KMS-11 (cell line): Measurements from ENCODE around the gene PRSS53.

Experiments used
- H2AFZ ChIP-seq: fragments of 200-600 bp; sonication (generic); 2 replicates; pipeline ENCODE4 v1.6.1; 2016; ENCODE audit warnings: antibody characterized with exemption, mixed run types, low read depth
- H3K27ac ChIP-seq: fragments of 200-600 bp; sonication (generic); 2 replicates; pipeline ENCODE4 v1.6.1; 2016; ENCODE audit warnings: mild to moderate bottlenecking, mixed run types
- H3K27me3 ChIP-seq: fragments of 200-600 bp; sonication (generic); 2 replicates; pipeline ENCODE4 v1.6.1; 2017; ENCODE audit warnings: mild to moderate bottlenecking, low read depth, mixed run types, moderate library complexity; ENCODE audit not compliant: insufficient read depth
- H3K36me3 ChIP-seq: fragments of 200-600 bp; sonication (generic); 2 replicates; pipeline ENCODE4 v1.6.1; 2017; ENCODE audit warnings: mild to moderate bottlenecking, mixed run types; ENCODE audit not compliant: insufficient read depth
- H3K4me1 ChIP-seq: fragments of 200-600 bp; sonication (generic); 2 replicates; pipeline ENCODE4 v1.6.1; 2016; ENCODE audit warnings: mild to moderate bottlenecking, low read depth, mixed run types; ENCODE audit not compliant: poor library complexity, severe bottlenecking
- H3K4me2 ChIP-seq: fragments of 200-600 bp; sonication (generic); 2 replicates; pipeline ENCODE4 v1.7.0; 2016; ENCODE audit warnings: mild to moderate bottlenecking, mixed run types
- H3K4me3 ChIP-seq: fragments of 200-600 bp; sonication (generic); IDR thresholded peaks from 2 replicates; pipeline ENCODE4 v1.6.1; 2017; ENCODE audit warnings: low read depth, low read length, mixed read lengths; ENCODE audit not compliant: insufficient read depth
- H3K79me2 ChIP-seq: fragments of 200-600 bp; sonication (generic); 2 replicates; pipeline ENCODE4 v1.6.1; 2016; ENCODE audit warnings: low read depth, mixed run types; ENCODE audit not compliant: insufficient read depth
- H3K9ac ChIP-seq: fragments of 200-600 bp; sonication (generic); 2 replicates; pipeline ENCODE4 v1.6.1; 2016; ENCODE audit warnings: mild to moderate bottlenecking, mixed run types
- H4K20me1 ChIP-seq: fragments of 200-600 bp; sonication (generic); 2 replicates; pipeline ENCODE4 v1.6.1; 2016; ENCODE audit warnings: mild to moderate bottlenecking, mixed run types; ENCODE audit not compliant: insufficient read depth
- CTCF ChIP-seq: fragments of 200-600 bp; sonication (generic); conservative IDR thresholded peaks from 2 replicates; pipeline ENCODE4 v1.6.1; 2017; ENCODE audit warnings: low read depth, mild to moderate bottlenecking, antibody characterized with exemption, low read length, moderate library complexity, mixed read lengths

The PRSS53 gene

GRCh38 chr16:31131841-31132271 is 43.1 kb upstream of the PRSS53 start:
- H3K79me2 ChIP-seq: no peaks in the 10 kb centered on the region
- TF ChIP-seq CTCF: no peak
- H3K36me3 ChIP-seq: no peaks in the 10 kb centered on the region
- no peak overlapping the region for H3K9ac ChIP-seq
- H3K4me3 ChIP-seq: no peak overlapping the region
- no peak overlapping the region for H2AFZ ChIP-seq
- no peak overlapping the region for H3K4me2 ChIP-seq
- no peak overlapping the region for H3K27ac ChIP-seq
- H4K20me1 ChIP-seq: no peaks in the 10 kb centered on the region
- H3K4me1 ChIP-seq: no peaks in the 10 kb centered on the region
- no peaks in the 10 kb centered on the region for H3K27me3 ChIP-seq

- Histone ChIP-seq H4K20me1 (no peaks in the 10 kb centered on the region), H3K4me1 (no peaks in the 10 kb centered on the region), H3K36me3 (no peaks in the 10 kb centered on the region), H3K27ac (no peak overlapping the region), H3K79me2 (no peaks in the 10 kb centered on the region), H3K9ac (no peak overlapping the region), H3K4me3 (no peak overlapping the region), H3K4me2 (no peak overlapping the region), H3K27me3 (no peaks in the 10 kb centered on the region), H2AFZ (no peak overlapping the region)
- no peak for TF ChIP-seq CTCF
These were observed 42.7 kb upstream of the PRSS53 start for GRCh38 chr16:31131416-31131815.

- no peaks in the 10 kb centered on the region for H3K27me3 ChIP-seq
- H3K4me3 ChIP-seq: no peak overlapping the region
- H2AFZ ChIP-seq: no peak overlapping the region
- no peak overlapping the region for H3K27ac ChIP-seq
- H3K4me1 ChIP-seq: no peaks in the 10 kb centered on the region
- TF ChIP-seq CTCF: no peak
- no peaks in the 10 kb centered on the region for H3K79me2 ChIP-seq
- no peaks in the 10 kb centered on the region for H3K36me3 ChIP-seq
- H4K20me1 ChIP-seq: no peaks in the 10 kb centered on the region
- H3K9ac ChIP-seq: no peak overlapping the region
- no peak overlapping the region for H3K4me2 ChIP-seq
These were observed 42.2 kb upstream of the PRSS53 start for GRCh38 chr16:31130899-31131298.

- Histone ChIP-seq H3K4me3 (no peak overlapping the region), H3K27me3 (no peaks in the 10 kb centered on the region), H3K27ac (no peak overlapping the region), H3K4me1 (no peaks in the 10 kb centered on the region), H2AFZ (no peak overlapping the region), H4K20me1 (no peaks in the 10 kb centered on the region), H3K9ac (no peak overlapping the region), H3K4me2 (no peak overlapping the region), H3K36me3 (no peaks in the 10 kb centered on the region), H3K79me2 (no peaks in the 10 kb centered on the region)
- TF ChIP-seq CTCF: no peak
These were observed 41.7 kb upstream of the PRSS53 start for GRCh38 chr16:31130336-31130891.
